Measurements from ENCODE around the gene MOB1A. TPM values are rescaled to one million over a fixed set of nuclear protein-coding genes. Genes with fewer than 3 reads are reported as not detected.

Gene MOB1A
- total RNA-seq, 1 donor, result 159 TPM

DNA sequence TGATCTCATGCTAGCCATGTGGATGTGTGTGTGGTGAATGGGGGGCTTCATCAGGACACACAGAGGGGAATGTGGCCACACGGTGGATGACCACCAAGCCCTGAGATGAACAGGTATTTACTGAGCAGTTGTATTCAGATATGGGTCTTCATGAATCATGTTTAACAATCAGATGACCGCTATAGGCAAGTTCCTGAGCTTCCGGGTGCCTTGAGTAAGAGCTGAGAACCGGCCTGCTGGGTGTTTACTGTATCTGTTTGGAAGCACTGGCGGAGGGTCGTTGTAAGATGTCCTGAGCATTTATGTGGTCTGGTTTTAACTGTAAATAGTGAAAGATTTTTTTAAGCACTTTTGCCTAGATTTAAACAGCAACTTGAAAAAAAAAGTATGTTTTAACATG is 74.9 kb downstream of the MOB1A start:
- H3K4me3 ChIP-seq (ENCODE audit: low read depth, low read length), result no peak overlapping the region
- no peak for DNase-seq (ENCODE audit: low read depth)
- no peak for TF ChIP-seq CTCF (IDR thresholded peaks at IDR 0.05; ENCODE audit: insufficient read depth, low read length)

Other genes starting within 250 kb of the MOB1A start
- gene TET3, start 194.0 kb downstream of the MOB1A start, total RNA-seq (ENCODE audit: low replicate concordance), result 2.4 and 6.1 TPM in 2 replicates
- gene BOLA3, start 31.0 kb downstream of the MOB1A start, total RNA-seq (ENCODE audit: low replicate concordance), result 10.2 and 49.4 TPM in 2 replicates
- 38.7 and 254 TPM in 2 replicates for gene MTHFD2, start 19.7 kb upstream of the MOB1A start, total RNA-seq (ENCODE audit: low replicate concordance)
- gene SLC4A5, start 164.5 kb upstream of the MOB1A start, total RNA-seq (ENCODE audit: low replicate concordance), result 0.25 and 0.45 TPM in 2 replicates
- gene DCTN1, start 201.4 kb upstream of the MOB1A start, total RNA-seq (ENCODE audit: low replicate concordance), result 147 and 293 TPM in 2 replicates
- gene C2orf81, start 242.7 kb upstream of the MOB1A start, total RNA-seq (ENCODE audit: low replicate concordance), result 1.9 and 2.8 TPM in 2 replicates
- gene WDR54, start 242.9 kb upstream of the MOB1A start, total RNA-seq (ENCODE audit: low replicate concordance), result 16.9 and 34.3 TPM in 2 replicates

Measured in fibroblast of the aortic adventitia (primary cell).